B cell (primary cell): ENCODE data around the gene HTT.

Experiments used
- EZH2 ChIP-seq: IDR thresholded peaks from 2 replicates; pipeline ENCODE4 v1.6.1; 2012; ENCODE audit warnings: borderline replicate concordance, low read depth, mild to moderate bottlenecking, moderate library complexity, low read length; ENCODE audit not compliant: insufficient read depth, poor library complexity, severe bottlenecking
- TF ChIP-seq, protein P1 (sequence below): fragments of 200-600 bp; IDR thresholded peaks from one replicate; pipeline ENCODE4 v1.8.0; 2022; ENCODE audit warnings: antibody characterized with exemption, mild to moderate bottlenecking

DNA sequence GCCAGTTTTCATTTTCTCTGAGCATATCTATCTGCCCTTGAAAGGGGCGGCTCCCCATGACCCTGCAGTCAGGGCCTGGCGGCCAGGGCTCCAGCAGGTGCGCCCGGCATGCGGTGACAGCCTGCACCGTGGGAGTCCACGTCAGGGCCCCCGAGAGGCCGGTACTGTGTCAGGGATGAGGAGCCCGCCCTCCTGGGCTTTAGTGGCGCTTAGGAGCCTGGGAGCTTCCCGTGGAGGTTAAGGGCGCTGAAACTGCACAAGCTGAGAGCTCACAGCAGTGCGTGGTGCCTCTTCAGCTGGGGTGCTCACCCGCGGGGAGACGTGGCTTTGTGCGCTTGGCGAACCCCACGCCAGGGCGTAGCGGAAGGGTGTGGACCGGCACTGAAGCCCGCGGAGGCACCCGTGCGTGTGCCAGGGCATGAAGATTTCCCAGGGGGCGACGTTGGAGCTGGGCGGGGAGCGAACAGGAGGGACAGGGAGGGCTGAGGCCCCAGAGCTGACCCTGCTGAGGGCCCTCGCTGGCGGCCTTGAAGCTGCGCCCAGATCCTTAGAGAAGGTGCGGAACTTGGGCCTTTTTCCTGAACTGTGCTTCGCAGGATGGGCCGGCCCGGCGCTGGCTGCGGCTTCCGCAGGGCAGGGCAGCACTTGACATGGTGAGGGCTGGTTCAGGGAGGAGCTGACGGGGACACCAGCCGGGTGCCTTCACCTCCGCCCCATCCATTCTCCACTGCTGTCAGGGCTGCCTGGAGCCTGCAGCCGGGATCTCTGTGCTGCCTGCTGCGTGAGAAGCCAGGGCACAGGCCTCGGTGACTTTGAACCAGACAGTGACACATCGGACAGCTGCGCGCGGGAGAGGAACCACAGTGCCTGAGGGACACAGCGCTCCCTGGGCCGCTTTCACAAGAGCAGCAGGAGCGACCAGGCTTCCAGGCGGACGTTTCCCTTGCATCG lies 33.0 kb upstream of the HTT start:
- TF ChIP-seq, protein P1, sequence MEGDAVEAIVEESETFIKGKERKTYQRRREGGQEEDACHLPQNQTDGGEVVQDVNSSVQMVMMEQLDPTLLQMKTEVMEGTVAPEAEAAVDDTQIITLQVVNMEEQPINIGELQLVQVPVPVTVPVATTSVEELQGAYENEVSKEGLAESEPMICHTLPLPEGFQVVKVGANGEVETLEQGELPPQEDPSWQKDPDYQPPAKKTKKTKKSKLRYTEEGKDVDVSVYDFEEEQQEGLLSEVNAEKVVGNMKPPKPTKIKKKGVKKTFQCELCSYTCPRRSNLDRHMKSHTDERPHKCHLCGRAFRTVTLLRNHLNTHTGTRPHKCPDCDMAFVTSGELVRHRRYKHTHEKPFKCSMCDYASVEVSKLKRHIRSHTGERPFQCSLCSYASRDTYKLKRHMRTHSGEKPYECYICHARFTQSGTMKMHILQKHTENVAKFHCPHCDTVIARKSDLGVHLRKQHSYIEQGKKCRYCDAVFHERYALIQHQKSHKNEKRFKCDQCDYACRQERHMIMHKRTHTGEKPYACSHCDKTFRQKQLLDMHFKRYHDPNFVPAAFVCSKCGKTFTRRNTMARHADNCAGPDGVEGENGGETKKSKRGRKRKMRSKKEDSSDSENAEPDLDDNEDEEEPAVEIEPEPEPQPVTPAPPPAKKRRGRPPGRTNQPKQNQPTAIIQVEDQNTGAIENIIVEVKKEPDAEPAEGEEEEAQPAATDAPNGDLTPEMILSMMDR, result no peak
- TF ChIP-seq EZH2, result no peak
